CD4-positive, alpha-beta T cell treated with Interleukin-2 at 100 ng/mL for 4 hours (primary cell): ENCODE measurements around the gene CYP27A1.
A peak's percentile ranks its signal among the peaks of the same experiment; 100 is the strongest.
"Not testable (repeated sequence)": the region's sequence is repeated elsewhere in the genome, so short reads cannot be mapped to it uniquely, and the experiment has no call there.

Source experiments
- DNase-seq: peaks from one replicate; pipeline ENCODE4 v3.0.0-alpha.2; 2020; ENCODE audit warnings: low spot score

Gene CYP27A1

DNA sequence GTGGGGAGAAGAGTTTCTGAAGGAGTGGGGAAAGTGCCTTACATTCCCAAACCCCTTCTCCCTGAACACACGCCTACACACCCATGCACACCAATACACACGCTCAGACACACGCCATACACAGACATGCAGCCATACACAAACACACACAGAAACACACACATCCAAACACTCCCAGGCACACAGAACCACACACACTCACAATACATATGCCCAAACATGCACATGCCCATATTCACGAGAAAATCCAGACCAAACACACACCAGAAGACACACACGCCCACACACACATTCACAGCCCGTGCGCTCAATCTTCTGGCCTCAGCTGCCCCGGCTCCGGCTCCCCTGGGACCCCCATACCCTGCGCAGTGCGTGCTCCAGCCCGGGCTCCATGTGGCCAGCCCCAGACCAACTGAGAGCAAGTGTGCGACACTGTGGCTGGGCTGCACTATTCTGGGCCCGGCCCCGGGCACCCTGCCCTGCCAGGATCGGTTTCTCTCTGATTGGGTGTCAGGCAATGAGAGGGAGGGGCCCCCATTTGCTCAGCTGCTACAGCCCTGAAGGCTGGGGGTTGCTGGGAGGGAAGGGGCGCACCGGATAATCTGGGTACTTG is 49.5 kb downstream of the CYP27A1 start, which contains the start of gene PRKAG3:
TSS of gene PRKAG3 (minus strand) at position 426 of the 613 bp plus-strand sequence.
- DNase-seq, result no peak

DNA sequence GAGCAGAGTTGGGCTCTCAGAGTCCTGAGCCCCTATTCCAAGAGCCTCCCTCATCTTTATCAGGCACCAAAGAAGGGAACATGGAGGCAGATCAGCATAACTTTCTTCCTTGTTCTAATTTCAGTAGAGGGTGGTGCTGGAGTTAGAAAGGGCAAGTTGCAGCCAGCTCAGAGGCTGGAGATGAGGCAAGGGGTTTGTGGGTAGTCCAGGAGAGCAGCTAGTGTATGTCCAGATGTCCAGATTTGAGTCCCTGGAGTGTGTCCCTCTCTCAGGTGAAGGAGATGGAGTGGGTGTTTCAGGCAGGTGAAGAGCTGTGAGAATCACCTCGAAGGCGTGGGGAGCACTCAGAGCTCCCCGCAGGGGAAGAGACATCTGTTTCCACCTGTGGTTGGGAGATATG is 50.1 kb downstream of the CYP27A1 start:
- DNase-seq, result no peak

DNA sequence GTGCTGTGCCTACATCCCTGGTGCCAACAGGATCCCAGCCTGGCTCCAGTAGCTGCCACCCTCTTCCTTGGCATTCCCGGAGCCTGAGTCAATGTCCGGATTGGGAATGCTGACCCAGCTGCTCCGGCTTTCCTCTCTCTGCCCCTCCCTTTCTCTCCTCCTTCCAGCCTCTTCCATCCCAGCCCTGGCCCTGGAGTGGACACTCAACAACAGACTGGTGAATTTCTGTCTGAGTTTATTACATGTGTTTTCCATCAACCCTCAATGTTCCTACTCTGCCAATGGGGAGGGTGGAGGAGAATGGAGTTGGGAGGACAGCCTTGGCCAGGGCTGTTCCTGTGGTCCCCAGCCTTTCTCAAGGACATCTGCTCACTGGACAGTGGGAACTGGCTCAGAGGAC is 50.6 kb downstream of the CYP27A1 start:
- no peak for DNase-seq

DNA sequence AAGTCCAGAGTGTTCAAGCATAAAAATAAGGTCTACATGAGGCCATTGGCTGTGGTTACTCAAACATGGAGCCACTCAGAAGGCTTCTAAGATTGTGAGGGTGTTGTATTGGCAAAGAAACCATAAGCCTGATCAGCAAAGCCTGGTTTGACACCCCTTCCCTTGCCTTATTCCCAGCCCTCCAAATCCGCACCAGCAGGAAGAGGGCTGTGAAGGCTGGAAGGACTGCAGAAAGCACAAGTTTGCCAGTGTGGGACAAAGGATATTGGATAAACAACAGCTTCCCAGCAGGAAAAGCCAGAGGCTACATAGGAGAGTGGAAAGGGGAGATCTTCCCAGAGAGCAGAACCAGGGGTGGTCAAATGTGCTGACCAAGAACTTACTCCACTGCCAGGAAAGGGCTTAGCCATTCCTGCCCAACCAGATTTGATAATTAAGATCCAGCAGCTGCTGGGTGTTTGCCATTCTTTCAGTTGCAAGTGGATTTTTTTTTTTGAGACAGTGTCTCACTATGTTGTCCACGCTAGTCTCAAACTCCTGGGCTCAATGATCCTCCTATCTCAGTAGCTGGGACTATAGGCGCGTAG is 51.2 kb downstream of the CYP27A1 start:
- DNase-seq, result no peak

DNA sequence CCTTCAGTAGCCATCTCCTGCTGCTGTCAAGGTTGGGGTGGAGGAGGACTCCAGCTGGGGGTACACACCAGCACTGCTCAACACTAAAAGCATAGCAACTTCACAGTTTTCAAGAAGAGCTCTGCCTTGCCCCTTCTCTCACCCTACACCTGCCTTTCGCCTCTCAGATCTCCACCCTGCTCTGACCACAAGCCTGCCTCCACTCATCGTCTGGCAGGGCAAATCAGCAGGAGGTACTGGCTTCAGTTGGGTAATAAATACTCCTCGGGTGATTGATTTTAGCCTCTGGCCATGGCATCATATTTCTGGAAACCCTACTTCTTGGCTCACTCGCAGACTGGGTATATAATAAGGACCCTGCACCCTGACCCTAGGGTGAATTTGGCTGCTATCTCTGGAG is 52.7 kb downstream of the CYP27A1 start:
- no peak for DNase-seq

DNA sequence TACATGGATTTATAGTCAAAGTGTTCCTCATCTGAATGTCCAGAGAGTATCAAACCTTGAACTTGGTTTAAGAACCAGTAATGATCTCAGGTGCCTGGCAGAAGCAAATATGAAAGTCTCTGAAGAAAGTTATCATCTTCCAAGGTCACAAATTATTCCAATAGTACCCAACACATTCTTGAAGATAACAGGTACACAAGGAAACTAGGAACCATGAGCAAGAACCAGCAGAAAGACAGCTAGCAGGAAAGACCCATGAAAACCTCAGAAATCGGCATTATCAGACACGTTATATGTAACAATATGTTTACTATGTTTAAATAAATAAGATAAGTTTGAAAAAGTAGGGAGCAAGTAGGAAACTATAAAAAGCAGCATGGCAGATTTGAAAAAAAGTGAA is 55.5 kb downstream of the CYP27A1 start:
- DNase-seq, result no peak

DNA sequence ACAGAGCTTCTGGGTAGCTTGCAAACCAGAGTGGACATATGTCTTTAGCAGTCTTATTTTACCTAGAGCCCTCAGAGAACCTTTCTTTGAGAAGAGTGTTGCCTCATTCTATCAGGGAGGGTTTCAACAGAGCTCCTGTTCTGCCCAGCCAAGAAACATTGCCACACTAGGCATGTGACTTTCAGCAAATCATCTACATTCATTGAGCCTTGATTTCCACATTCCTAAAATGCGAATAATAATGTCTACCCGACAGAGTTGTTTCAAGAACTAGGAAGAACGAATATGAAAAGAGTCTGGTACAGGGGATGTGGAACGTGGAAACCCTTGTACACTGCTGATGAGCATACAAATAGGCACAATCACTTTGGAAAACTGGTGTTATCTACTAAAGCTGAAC is 57.5 kb downstream of the CYP27A1 start:
- no peak for DNase-seq

DNA sequence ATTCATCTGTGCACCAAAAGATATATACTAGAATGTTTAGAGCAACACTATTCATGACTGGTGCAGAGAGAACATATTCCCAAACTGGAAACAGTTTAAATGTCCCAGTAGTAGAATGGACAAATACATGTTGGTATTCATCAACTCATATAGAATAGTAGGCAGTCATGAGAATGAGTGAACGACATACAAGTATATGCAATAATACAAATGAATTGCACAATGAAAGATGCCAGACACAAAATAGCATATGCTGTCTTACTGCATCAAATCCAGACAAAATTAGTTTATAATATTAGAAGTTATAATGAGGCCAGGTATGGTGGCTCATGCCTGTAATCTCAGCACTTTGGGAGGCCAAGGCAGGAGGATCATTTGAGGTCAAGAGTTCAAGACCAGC is 57.9 kb downstream of the CYP27A1 start:
- DNase-seq, result no peak

DNA sequence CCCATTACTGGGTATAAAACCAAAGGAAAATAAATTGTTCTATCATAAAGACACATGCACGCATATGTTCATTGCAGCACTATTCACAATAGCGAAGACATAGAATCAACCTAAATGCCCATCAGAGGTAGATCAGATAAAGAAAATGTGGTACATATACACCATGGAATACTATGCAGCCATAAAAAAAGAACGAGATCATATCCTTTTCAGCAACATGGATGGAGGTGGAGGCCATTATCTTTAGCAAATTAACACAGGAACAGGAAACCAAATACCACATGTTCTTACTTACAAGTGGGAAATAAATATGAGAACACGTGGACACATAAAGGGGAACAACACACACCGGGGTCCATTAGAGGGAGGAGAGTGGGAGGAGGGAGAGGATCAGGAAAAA is 62.4 kb downstream of the CYP27A1 start:
- not testable (repeated sequence) for DNase-seq

DNA sequence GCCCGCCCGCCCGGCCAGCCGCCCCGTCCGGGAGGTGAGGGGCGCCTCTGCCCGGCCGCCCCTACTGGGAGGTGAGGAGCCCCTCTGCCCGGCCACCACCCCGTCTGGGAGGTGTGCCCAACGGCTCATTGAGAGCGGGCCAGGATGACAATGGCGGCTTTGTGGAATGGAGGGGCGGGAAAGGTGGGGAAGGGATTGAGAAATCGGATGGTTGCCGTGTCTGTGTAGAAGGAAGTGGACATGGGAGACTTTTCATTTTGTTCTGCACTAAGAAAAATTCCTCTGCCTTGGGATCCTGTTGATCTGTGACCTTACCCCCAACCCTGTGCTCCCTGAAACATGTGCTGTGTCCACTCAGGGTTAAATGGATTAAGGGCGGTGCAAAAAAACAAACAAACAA is 65.0 kb downstream of the CYP27A1 start:
- not testable (repeated sequence) for DNase-seq

DNA sequence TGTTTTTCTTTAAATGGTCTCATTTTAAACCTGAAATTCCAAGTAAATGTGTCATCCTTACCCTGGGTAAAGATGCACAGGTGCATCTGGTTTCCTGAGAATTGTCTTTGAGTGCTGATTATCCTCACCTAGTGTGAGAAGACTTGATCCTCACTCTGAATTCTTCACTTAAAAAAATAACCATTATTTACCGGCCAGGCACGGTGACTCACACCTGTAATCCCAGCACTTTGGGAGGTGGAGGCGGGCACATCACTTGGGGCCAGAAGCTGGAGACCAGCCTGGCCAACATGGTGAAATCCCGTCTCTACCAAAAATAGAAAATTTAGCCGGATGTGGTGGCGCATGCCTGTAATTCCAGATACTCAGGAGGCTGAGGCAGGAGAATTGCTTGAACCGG is 67.8 kb downstream of the CYP27A1 start:
- no peak for DNase-seq

DNA sequence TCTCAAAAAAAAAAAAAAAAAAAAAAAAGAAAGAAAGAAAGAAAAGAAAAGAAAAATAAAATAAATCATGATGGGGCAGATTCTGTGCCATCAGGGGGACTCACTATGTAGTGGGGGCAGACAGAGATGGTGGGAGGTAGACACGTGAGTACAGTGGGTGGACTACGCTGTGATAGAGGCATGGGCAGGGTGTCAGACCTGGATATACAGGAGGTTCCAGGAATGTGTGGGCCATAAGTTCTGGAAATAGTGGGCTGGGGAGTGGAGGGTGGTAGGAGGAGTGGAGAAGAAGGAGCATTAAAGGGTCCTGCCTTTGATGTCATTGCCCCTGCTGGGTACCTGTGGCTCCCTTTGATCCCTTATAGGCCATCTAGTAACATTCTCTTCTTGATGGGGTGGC is 68.8 kb downstream of the CYP27A1 start:
- DNase-seq, result no peak

DNA sequence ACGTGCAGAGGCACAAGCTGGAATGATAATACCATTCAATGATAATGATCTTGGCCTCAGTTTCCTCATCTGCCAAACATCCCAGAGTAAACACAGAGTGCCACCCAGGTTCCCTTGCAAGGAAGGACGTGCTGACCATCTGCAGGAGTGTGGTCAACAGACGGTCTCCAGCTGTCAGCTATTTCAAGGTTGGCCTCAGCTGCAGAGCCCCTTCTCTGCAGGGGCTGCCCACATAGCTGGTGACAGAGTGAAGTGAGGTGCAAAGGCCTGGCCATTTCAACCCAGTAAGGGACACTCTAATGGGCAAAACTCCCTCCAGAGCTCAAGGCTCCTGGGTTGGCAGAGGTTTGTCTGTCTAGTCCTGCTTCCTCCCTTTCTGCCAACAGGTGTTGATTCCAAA is 69.3 kb downstream of the CYP27A1 start:
- DNase-seq, result no peak

DNA sequence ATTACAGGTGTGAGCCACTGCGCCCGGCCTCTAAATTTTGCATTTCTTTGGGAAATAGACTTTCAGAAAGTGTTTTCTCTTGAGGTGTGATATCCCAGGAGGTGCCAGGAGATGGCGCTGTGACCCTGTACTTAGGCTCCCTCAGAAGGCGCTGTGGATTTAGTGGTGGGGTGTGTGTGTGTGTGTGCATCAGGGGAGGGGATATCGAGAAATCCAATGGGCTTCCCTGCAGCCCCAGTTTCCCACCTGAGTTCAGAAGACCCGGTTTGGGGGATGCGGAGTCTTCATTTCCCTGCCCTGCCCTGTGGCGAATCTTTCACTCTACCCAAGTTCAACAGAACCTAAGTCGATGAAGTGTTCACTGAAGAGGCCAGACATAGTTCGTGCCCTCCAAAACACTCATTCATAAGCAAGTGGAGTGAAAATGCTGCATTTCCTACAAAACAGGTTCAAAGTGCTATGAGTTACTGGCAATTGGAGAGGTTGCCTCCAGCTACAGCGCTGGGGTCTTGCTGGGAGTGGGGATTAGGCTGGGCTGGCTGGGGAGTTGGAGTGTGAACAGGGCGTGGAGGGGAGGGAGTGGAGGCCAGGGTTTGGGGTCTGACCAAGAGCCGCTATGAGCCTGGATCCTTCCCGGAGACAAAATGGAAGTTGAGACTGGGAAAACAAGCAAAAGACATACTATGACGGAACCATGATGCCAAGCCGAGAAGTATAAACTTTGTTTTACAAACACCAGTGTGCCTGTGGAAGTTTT is 71.1 kb downstream of the CYP27A1 start:
- peak; percentile 71 for DNase-seq

DNA sequence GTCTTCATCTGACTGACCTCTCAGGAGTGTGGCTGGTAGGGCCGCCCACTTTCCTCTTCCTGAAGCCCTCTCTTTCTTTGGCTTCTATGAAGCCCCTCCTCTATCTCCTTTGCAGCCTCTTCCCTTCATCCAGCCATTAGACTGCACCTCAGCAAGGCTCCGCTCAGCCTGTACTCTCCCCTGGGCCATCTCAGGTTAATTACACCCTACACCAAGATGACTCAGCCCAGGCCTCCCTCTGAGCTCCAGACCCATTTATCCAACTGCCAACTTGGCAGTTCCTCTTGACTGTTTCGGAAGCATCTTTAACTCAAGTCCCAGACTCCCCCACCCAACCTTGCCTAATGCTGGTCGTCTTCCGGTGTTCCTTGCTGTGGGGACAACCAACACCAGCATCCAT is 71.8 kb downstream of the CYP27A1 start:
- DNase-seq, result no peak

DNA sequence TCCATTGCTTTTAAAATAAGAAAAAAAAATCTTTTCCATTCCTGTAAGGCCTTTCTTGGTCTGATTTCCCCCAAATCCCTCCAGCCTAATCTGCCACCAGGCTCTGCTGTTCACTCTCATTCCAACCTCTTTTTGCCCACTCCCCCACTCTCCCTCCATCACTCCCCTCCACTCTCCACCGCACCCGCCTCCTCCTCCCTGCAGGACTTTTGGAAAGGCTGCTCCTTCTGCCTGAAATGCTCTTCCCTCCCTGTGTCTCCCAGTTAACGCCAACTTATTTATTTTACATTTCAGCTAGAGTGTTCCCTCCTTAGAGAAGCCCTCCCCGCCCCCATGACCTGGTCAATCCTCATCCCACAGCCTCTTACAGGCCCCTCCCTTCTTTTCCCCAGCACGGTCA is 72.9 kb downstream of the CYP27A1 start:
- DNase-seq, result no peak

DNA sequence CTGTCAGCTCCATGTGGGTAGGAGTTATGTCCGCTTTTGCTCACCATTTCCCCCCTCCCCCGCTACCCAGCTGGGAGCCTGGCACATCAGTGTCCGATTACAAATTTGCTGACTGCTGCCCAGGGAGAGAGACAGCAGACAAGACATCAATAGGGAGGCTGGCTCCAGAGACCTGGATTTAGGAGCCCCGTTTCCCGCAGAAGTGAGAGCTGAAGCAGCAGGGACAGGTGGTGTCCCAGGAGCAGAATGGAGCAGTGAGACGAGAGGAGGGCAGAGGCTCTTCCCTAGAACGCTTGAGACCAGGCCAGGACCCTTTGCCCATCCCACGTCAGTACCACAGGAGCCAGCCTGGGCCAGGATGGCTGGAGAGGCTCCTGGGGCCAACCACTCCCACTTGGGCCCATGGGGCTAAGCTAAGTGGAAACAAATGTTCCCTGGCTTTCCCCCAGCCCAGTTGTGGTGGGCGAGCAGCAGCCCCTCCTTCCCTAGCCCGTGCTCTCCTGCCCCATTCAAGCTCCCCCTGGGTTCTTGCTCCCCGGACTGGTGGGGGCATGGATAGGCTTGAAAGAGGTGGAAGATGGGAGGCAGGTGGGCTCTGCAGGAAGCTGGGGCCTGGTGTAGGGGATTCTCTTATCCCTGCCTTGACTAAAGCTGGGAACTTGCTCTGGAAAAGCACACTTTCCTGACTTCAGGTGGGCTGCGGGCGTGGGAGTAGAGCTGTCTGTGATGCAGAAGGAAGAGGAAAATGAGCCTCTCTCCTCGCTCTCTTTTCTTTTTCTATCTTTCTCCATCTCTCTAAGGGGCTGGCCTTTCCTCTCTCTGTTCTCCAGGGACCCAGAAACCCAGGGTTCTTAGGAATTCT is 73.6 kb downstream of the CYP27A1 start:
- DNase-seq, result no peak

DNA sequence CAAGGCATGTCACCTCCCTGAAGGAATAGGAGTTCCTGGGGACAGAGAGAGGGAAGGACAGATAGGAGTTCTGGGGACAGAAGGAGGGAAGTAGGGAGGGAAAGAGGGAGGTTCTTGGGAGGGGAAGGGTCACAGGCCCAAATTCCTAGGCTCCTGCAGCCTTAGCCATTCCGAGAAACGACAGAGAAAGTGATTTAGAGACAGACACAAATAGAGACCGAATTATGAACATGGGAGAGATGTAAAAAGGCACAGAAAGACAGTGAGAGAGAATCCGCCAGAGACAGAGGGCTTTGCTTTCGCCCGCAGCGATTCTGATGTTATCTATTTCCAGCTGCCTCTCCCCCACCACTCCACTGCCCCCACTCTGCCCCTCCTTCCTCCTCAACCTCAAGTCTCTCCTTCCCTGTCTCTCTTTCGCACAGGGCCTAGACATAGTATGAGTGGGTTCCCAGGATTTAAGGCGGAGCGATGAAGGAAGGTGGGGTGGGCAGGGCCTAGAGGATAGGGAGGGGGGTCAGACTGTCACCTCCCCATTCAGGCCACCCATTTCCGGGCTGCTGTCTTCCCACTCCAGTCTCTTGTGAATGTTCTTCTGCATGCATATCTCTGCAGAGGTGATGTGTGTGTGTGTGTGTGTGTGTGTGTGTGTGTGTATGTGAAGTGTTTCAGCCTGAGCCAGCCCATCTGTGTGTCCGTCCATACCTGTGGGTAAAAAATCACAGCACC is 74.4 kb downstream of the CYP27A1 start:
- no peak for DNase-seq

DNA sequence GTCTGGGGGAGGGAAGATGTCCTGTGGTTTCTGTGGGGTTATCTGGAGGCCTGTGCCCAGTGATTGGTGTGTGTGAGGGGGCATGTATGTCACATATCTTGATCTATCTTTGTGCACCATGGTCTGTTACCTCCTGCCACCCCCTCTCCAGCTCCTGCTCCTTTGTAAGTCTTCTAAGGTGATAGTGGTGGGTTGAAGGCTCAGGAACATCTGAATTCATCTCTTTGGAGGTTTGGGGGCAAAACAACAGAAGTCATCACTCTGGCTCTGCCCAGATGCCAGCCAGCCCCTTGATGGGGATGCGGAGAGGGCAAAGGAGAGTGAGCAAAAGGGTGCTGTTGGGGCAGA is 74.9 kb downstream of the CYP27A1 start:
- DNase-seq, result no peak

DNA sequence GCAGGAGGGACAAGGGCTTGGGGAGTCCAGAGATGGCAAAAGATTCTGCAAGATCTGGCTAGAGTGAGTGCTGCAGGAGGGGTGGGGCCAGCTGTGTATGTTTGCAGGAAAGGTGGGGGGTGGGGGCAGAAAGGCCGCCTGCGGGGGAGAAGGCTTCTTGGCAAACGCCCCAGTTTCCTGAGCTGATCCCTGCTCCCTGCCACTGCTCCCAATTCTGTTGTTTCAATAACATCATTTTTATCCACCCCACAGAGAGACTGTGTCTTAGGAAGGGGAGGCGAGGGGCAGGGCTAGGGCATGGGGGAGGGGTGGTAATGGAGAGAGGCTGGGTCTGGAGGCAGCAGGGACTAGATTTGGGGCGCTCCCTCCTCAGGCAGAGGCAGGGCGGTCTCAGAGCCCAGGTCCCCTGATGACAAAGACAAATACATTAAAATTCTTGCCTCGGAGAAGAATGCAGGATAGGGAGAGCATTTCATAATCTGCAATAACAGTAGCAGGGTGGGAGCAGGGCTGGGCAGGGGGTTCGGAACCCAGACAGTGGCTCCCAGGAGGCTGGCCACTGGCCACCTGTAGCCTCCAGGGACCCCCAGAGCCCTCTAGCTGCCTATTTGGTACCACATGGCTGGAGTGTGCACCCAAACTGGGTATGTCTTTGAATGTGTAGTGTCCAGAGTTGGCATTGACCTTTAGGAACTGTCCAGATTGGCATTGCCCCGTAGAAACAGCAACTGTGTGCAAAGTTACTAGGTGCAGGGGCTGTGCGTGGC is 75.6 kb downstream of the CYP27A1 start:
- DNase-seq, result no peak

DNA sequence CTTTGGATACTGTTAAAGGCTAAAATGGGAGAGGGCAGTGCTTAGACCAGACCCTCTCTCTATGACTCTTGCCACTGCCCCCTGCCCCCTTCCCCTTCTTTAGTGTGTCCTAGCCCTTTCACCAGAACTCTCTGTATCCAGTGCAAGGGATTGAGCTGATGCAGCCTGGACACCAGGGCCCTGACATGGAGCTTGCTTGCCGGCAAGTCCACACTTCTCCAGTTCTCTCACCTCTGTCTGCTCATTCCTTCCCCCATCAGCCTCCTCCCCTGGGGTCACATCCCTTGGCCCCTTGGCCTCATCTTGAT is 76.1 kb downstream of the CYP27A1 start:
- no peak for DNase-seq
